ENCODE measurements around the gene TTR. TPM values are rescaled to one million over a fixed set of nuclear protein-coding genes. Genes with fewer than 3 reads are reported as not detected.

TTR gene
- total and polyA plus RNA-seq, 10 donors, result 0.14 to 0.15 TPM; not detected in 8

DNA sequence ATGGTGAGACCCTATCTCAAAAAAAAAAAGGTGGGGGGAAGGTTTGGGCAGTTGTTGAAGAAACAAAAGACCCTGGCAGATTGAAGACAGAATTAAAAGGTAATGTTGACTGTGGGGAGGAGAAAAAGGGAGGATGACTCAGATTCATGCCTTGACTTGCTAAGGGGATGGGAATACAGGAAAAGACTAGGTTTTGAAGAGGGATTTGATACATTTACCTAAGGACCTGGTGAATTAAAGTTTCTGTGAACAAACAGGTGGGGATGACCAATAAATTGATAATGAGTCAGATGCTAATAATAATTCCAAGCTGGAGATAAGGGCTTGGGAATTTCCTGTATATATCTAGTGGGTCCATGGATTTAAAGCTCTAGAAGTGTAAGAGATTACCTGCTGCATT is 27.6 kb downstream of the TTR start:
- Histone ChIP-seq H3K27ac (no peak overlapping the region), H3K9me3 (no peaks in the 10 kb centered on the region), H3K36me3 (no peaks in the 10 kb centered on the region), H3K4me3 (no peak overlapping the region), H3K4me1 (no peaks in the 10 kb centered on the region), H3K27me3 (replicated peaks in 1 of 7) (no peaks in the 10 kb centered on the region)
- intact Hi-C loops (cut with DNase I; ENCODE audit: low total_unique reads), result no loop called here
- no peak for DNase-seq
- TF ChIP-seq POLR2A (IDR thresholded peaks at IDR 0.05) (no peak), POLR2AphosphoS5 (IDR thresholded peaks at IDR 0.05) (no peak)
- TF ChIP-seq, protein P1, sequence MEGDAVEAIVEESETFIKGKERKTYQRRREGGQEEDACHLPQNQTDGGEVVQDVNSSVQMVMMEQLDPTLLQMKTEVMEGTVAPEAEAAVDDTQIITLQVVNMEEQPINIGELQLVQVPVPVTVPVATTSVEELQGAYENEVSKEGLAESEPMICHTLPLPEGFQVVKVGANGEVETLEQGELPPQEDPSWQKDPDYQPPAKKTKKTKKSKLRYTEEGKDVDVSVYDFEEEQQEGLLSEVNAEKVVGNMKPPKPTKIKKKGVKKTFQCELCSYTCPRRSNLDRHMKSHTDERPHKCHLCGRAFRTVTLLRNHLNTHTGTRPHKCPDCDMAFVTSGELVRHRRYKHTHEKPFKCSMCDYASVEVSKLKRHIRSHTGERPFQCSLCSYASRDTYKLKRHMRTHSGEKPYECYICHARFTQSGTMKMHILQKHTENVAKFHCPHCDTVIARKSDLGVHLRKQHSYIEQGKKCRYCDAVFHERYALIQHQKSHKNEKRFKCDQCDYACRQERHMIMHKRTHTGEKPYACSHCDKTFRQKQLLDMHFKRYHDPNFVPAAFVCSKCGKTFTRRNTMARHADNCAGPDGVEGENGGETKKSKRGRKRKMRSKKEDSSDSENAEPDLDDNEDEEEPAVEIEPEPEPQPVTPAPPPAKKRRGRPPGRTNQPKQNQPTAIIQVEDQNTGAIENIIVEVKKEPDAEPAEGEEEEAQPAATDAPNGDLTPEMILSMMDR (IDR thresholded peaks at IDR 0.05 in 8 of 11, conservative IDR thresholded peaks at IDR 0.05 in 3 of 11), result no peak

DNA sequence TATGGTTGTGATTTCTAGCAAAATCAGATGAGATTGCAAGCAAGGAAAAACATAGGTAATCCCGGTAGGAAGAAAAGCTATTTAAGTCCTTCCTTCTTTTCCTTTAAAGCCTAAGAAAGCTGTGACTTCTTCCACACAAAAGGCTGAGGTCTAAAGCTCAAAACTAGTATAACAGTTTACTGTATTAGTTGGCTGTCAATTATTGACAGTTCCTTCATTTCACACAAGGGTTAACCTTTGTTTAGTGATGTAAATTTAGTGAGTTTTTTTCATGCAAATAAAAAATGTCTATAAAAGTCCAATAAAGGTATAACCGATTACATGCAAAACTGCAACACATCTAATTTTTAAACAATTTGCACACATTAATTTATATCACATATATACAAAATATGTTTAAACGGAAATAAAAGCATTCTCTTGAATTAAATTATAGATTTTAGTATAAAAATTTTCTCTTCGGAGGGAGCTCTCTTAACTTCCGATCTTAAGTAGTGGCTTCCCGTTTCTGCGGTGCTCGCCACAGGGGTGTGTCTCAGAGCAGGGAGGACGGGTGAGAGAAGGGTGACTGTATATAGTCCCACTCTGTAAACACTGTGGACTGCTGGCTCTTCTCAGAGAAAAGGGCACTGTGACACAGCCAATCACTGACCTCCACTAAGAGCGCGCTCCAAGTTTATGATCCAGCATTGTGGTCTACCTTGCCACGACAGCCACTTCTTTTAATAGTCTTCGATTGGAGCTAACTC is 33.4 kb downstream of the TTR start:
- H3K4me1 ChIP-seq, result no peaks in the 10 kb centered on the region
- no peak overlapping the region for H3K4me3 ChIP-seq
- DNase-seq, result no peak
- WGBS, 5 donors, result 83 to 90% (median 84%) methylated on average over 13 of the region's 13 CpGs
- no peaks in the 10 kb centered on the region for H3K9me3 ChIP-seq
- no peaks in the 10 kb centered on the region for H3K36me3 ChIP-seq
- TF ChIP-seq POLR2A (IDR thresholded peaks at IDR 0.05) (no peak), POLR2AphosphoS5 (IDR thresholded peaks at IDR 0.05) (no peak)
- TF ChIP-seq, protein P1 (IDR thresholded peaks at IDR 0.05 in 8 of 11, conservative IDR thresholded peaks at IDR 0.05 in 3 of 11), result no peak
- no peak overlapping the region for H3K27ac ChIP-seq
- H3K27me3 ChIP-seq (replicated peaks in 1 of 7), result no peaks in the 10 kb centered on the region
- intact Hi-C loops (cut with DNase I; ENCODE audit: low total_unique reads), result no loop called here

DNA sequence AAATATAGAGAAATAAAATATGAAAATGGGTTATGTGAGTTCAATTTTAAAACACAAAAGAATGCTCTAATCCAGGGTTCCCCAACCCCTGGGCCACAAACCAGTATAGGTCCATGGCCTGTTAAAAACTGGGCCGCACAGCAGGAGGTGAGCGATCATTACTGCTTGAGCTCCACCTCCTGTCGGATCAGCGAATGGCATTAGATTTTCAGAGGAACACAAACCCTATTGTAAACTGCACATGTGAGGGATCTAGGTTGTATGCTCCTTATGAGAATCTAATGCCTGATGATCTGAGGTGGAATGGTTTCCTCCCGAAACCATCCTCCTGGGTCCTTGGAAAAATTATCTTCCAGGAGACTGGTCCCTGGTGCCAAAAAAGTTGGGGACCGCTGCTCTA is 34.7 kb downstream of the TTR start:
- H3K4me1 ChIP-seq, result no peaks in the 10 kb centered on the region
- intact Hi-C loops (cut with DNase I; ENCODE audit: low total_unique reads), result no loop called here
- no peak for DNase-seq
- H3K9me3 ChIP-seq, result no peaks in the 10 kb centered on the region
- H3K4me3 ChIP-seq, result no peak overlapping the region
- no peaks in the 10 kb centered on the region for H3K27me3 ChIP-seq (replicated peaks in 1 of 7)
- TF ChIP-seq, protein P1 (IDR thresholded peaks at IDR 0.05 in 8 of 11, conservative IDR thresholded peaks at IDR 0.05 in 3 of 11), result no peak
- TF ChIP-seq POLR2AphosphoS5 (IDR thresholded peaks at IDR 0.05) (no peak), POLR2A (IDR thresholded peaks at IDR 0.05) (no peak)
- 94 to 97% (median 97%) methylated on average over 6 of the region's 6 CpGs for WGBS, 5 donors
- no peak overlapping the region for H3K27ac ChIP-seq
- no peaks in the 10 kb centered on the region for H3K36me3 ChIP-seq

DNA sequence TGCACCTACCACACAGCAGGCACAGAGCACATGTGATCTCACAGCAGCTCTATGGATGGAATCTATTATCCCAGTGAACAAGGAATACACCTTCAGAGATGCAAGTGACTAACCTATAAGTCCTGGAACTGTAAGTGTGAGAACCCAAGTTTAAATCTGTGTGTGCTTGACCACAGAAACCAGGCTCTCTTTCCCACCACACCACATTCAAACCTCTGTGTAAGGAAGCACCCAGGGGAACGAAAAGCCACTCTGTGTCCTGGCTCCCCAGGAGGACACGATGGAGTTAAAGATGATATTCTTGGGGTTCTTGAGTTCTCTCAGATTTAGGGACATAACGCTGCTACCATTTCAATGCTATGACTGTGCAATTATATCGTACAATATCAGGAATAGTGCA is 38.9 kb downstream of the TTR start:
- intact Hi-C loops (cut with DNase I; ENCODE audit: low total_unique reads), result no loop called here
- no peak for DNase-seq
- Histone ChIP-seq H3K4me1 (peaks cover 0 to 15% (median 0%) of the 10 kb centered on the region in 6 donors), H3K27ac (no peak overlapping the region), H3K9me3 (no peaks in the 10 kb centered on the region), H3K4me3 (no peak overlapping the region), H3K36me3 (no peaks in the 10 kb centered on the region), H3K27me3 (replicated peaks in 1 of 7) (no peaks in the 10 kb centered on the region)
- 85 to 93% (median 92%) methylated on average over 4 of the region's 4 CpGs for WGBS, 5 donors
- TF ChIP-seq POLR2AphosphoS5 (IDR thresholded peaks at IDR 0.05), result no peak
- TF ChIP-seq, protein P1 (IDR thresholded peaks at IDR 0.05 in 8 of 11, conservative IDR thresholded peaks at IDR 0.05 in 3 of 11), result no peak
- no peak for TF ChIP-seq POLR2A (IDR thresholded peaks at IDR 0.05)

Data from spleen (tissue), 11 donors.